PC-3 (cell line): ENCODE results near the gene LRRC39. TPM values are rescaled to one million over a fixed set of nuclear protein-coding genes. Genes with fewer than 3 reads are reported as not detected.
"Not testable (repeated sequence)": the region's sequence is repeated elsewhere in the genome, so short reads cannot be mapped to it uniquely, and the experiment has no call there.

Experiments used
- ATAC-seq: fragments of 200-7000 bp; cut with Tn5 transposase; 2 replicates; pipeline ENCODE4 v1.9.1; 2020; ENCODE audit warnings: mild to moderate bottlenecking, moderate library complexity
- BruUV-seq: library from RNA; stranded (reverse); fragments of 400-500 nt; replicated peaks from 2 replicates; lab custom pipeline; 2021; lab: Mats Ljungman, UMichigan
- CTCF ChIA-PET: fragments of 300-600 bp; sonication (Branson Sonifier 250); formaldehyde crosslinking; loops from one replicate; lab custom pipeline; 2022; ENCODE audit warnings: antibody characterized with exemption; lab: Charles Lee
- POLR2A ChIA-PET: fragments of 300-600 bp; sonication (Branson Sonifier 250); formaldehyde crosslinking; loops from one replicate; lab custom pipeline; 2022; ENCODE audit warnings: antibody characterized with exemption; ENCODE audit not compliant: unreplicated experiment; lab: Charles Lee
- DNase-seq: peaks from one replicate; pipeline ENCODE4 v3.0.0-alpha.2; 2015
- H2AFZ ChIP-seq: fragments of 300-600 bp; sonication (generic); 2 replicates; pipeline ENCODE4 v1.6.0; 2016; ENCODE audit warnings: antibody characterized with exemption, low read length
- H3F3A ChIP-seq: fragments of 300-600 bp; sonication (generic); one replicate; pipeline ENCODE4 v1.6.0; 2017; ENCODE audit warnings: antibody characterized with exemption, low read length, control low read depth, mild to moderate bottlenecking; ENCODE audit not compliant: unreplicated experiment
- H3K27ac ChIP-seq: fragments of 300-600 bp; sonication (generic); 2 replicates; pipeline ENCODE4 v1.5.1; 2016; ENCODE audit warnings: mild to moderate bottlenecking, low read length
- H3K27me3 ChIP-seq: fragments of 300-600 bp; sonication (generic); 2 replicates; pipeline ENCODE4 v1.6.1; 2016; ENCODE audit warnings: low read length, mixed read lengths
- H3K36me3 ChIP-seq: fragments of 300-600 bp; sonication (generic); 2 replicates; pipeline ENCODE4 v1.6.1; 2016; ENCODE audit warnings: low read depth, mixed run types, low read length, mixed read lengths
- H3K4me1 ChIP-seq: fragments of 300-600 bp; sonication (generic); 2 replicates; pipeline ENCODE4 v1.5.1; 2016; ENCODE audit warnings: low read length; ENCODE audit not compliant: insufficient read depth
- H3K4me2 ChIP-seq: fragments of 300-600 bp; sonication (generic); 2 replicates; pipeline ENCODE4 v1.6.0; 2016; ENCODE audit warnings: low read length
- H3K4me3 ChIP-seq: fragments of 300-600 bp; sonication (generic); 2 replicates; pipeline ENCODE4 v1.5.1; 2016; ENCODE audit warnings: mild to moderate bottlenecking, low read length, mixed read lengths
- H3K79me2 ChIP-seq: fragments of 300-600 bp; sonication (generic); 2 replicates; pipeline ENCODE4 v1.6.1; 2017; ENCODE audit warnings: low read length, mixed read lengths
- H3K9ac ChIP-seq: fragments of 300-600 bp; sonication (generic); 2 replicates; pipeline ENCODE4 v1.6.0; 2016; ENCODE audit warnings: mild to moderate bottlenecking, low read length
- H3K9me2 ChIP-seq: fragments of 300-600 bp; sonication (generic); replicated peaks from 2 replicates; pipeline ENCODE4 v1.6.1; 2016; ENCODE audit warnings: mixed run types, low read length, mixed read lengths
- H3K9me3 ChIP-seq: fragments of 300-600 bp; sonication (generic); 2 replicates; pipeline ENCODE4 v1.6.1; 2016; ENCODE audit warnings: low read length, mixed read lengths
- H4K20me1 ChIP-seq: fragments of 300-600 bp; sonication (generic); 2 replicates; pipeline ENCODE4 v1.6.1; 2016; ENCODE audit warnings: low read length, mixed read lengths
- CTCF ChIP-seq: fragments of 300-600 bp; sonication (generic); conservative IDR thresholded peaks from 2 replicates; pipeline ENCODE4 v1.5.1; 2017; ENCODE audit warnings: antibody characterized with exemption, low read depth, mild to moderate bottlenecking, low read length
- EZH2 ChIP-seq: fragments of 300-600 bp; sonication (generic); IDR thresholded peaks from one replicate; pipeline ENCODE4 v1.6.1; 2017; ENCODE audit warnings: antibody characterized with exemption, mild to moderate bottlenecking, low read length; ENCODE audit not compliant: unreplicated experiment
- EZH2phosphoT487 ChIP-seq: fragments of 300-600 bp; sonication (generic); IDR thresholded peaks from 2 replicates; pipeline ENCODE4 v1.6.1; 2018; ENCODE audit warnings: mild to moderate bottlenecking, antibody characterized with exemption, low read length, borderline replicate concordance
- intact Hi-C: fragments of 100-400 bp; cut with micrococcal nuclease; formaldehyde crosslinking; loops from 2 replicates; pipeline ENCODE4 v1.9.0; 2023
- total RNA-seq: library from RNA; depleted of rRNA; stranded (reverse); fragments of >200 nt; gene quantifications from 2 replicates; pipeline ENCODE4 v1.2.3, GENCODE V29; 2014

The LRRC39 gene
- total RNA-seq, 1 experiment from 2014 or later, result 0.84 TPM

- H3K27ac ChIP-seq, ATAC-seq, CTCF ChIA-PET, H3K36me3 ChIP-seq, intact Hi-C loops, H3K9ac ChIP-seq, DNase-seq, H3K79me2 ChIP-seq, H3K4me3 ChIP-seq, H3F3A ChIP-seq, H3K9me2 ChIP-seq, H3K4me2 ChIP-seq, H3K9me3 ChIP-seq, BruUV-seq, H3K27me3 ChIP-seq, H2AFZ ChIP-seq, H3K4me1 ChIP-seq, H4K20me1 ChIP-seq: not testable (repeated sequence)
- POLR2A ChIA-PET, result interaction anchor here (0.6 kb wide), 1 partner anchor 35 kb away, joined by 5 read pairs; no protein-coding TSS in a partner anchor
Observed at GRCh38 chr1:100200060-100200459, 22.0 kb upstream of the LRRC39 start.

- H3F3A ChIP-seq, result no peaks in the 10 kb centered on the region
- no peak overlapping the region for H3K4me3 ChIP-seq
- CTCF ChIA-PET, result no interaction called here
- TF ChIP-seq EZH2, result no peak
- no peak for TF ChIP-seq CTCF
- TF ChIP-seq EZH2phosphoT487, result no peak
- POLR2A ChIA-PET, result no interaction called here
- ATAC-seq, result no peak
- H3K9me2 ChIP-seq, result no peaks in the 10 kb centered on the region
- no peak overlapping the region for H3K9ac ChIP-seq
- H4K20me1 ChIP-seq, result no peaks in the 10 kb centered on the region
- no peak for DNase-seq
- BruUV-seq, result no TSS peak
- no peak overlapping the region for H3K4me2 ChIP-seq
- no peaks in the 10 kb centered on the region for H3K4me1 ChIP-seq
- H3K27ac ChIP-seq, result no peak overlapping the region
- H3K79me2 ChIP-seq, result no peaks in the 10 kb centered on the region
- intact Hi-C loops, result no loop called here
- H2AFZ ChIP-seq, result no peak overlapping the region
- no peaks in the 10 kb centered on the region for H3K9me3 ChIP-seq
- no peaks in the 10 kb centered on the region for H3K27me3 ChIP-seq
- H3K36me3 ChIP-seq, result no peaks in the 10 kb centered on the region; the same call in 1 of the 2 replicates
Observed at GRCh38 chr1:100198596-100198995, 20.5 kb upstream of the LRRC39 start.

- Histone ChIP-seq H3K4me2 (no peak overlapping the region), H3K79me2 (no peaks in the 10 kb centered on the region), H3K4me3 (no peak overlapping the region), H4K20me1 (no peaks in the 10 kb centered on the region), H3K9ac (no peak overlapping the region), H3F3A (no peaks in the 10 kb centered on the region), H3K9me2 (no peaks in the 10 kb centered on the region), H3K4me1 (no peaks in the 10 kb centered on the region), H3K27ac (no peak overlapping the region), H3K27me3 (no peaks in the 10 kb centered on the region), H3K36me3 (no peaks in the 10 kb centered on the region), H2AFZ (no peak overlapping the region), H3K9me3 (no peaks in the 10 kb centered on the region)
- BruUV-seq, result no TSS peak
- POLR2A ChIA-PET, result no interaction called here
- intact Hi-C loops, result no loop called here
- CTCF ChIA-PET, result no interaction called here
- no peak for DNase-seq
- TF ChIP-seq EZH2phosphoT487, result no peak
- TF ChIP-seq EZH2, result no peak
- TF ChIP-seq CTCF, result no peak
- no peak for ATAC-seq
Observed at GRCh38 chr1:100188617-100189016, 10.6 kb upstream of the LRRC39 start.
